SW480 (cell line): ENCODE results near the gene TMEM95.

Experiments
- DNase-seq: peaks from one replicate; pipeline ENCODE4 v3.0.0-alpha.2; 2016; ENCODE audit warnings: low spot score

TMEM95 gene

DNA sequence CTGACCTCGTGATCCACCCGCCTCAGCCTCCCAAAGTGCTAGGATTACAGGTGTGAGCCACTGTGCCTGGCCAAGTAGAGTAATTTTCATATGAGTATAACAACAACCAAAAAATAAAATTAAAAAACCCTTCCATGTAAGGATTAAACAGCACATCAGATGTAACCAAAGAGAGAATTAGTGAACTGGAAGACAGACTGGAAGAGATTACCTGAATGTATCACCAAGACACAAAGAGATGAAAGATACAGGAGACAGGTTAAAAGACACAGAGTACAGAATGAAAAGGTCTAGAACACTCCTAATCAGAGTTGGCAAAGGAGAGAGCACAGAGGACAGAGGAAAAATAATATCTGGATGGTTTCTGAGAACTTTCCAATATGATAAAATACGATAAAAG lies 24.2 kb downstream of the TMEM95 start:
- no peak for DNase-seq

- DNase-seq, result no peak
Measured at GRCh38 chr17:7380321-7380720, 25.4 kb downstream of the TMEM95 start.

GRCh38 chr17:7380855-7381683 lies 26.1 kb downstream of the TMEM95 start, which contains the start of gene TNK1:
Gene TNK1, plus strand, starts transcription at chr17:7381089. Its CDS starts 1,838 bp downstream, at chr17:7382927.
- DNase-seq, result peak; percentile 59

GRCh38 chr17:7382901-7383300 lies 27.9 kb downstream of the TMEM95 start:
- DNase-seq, result no peak

DNA sequence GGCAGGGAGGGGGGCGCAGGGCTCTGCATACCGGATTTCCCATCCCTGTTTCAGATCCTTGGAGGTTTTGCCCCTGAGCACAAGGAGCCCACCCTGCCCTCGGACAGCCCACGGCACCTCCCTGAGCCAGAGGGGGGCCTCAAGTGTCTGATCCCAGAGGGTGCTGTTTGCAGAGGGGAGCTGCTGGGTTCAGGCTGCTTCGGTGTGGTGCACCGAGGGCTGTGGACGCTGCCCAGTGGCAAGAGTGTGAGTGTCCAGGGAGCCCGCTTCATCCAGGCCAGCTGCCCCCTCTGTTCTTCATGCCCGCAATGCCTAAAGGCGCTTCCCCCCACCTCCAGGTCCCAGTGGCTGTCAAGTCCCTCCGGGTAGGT lies 28.4 kb downstream of the TMEM95 start:
- no peak for DNase-seq

DNA sequence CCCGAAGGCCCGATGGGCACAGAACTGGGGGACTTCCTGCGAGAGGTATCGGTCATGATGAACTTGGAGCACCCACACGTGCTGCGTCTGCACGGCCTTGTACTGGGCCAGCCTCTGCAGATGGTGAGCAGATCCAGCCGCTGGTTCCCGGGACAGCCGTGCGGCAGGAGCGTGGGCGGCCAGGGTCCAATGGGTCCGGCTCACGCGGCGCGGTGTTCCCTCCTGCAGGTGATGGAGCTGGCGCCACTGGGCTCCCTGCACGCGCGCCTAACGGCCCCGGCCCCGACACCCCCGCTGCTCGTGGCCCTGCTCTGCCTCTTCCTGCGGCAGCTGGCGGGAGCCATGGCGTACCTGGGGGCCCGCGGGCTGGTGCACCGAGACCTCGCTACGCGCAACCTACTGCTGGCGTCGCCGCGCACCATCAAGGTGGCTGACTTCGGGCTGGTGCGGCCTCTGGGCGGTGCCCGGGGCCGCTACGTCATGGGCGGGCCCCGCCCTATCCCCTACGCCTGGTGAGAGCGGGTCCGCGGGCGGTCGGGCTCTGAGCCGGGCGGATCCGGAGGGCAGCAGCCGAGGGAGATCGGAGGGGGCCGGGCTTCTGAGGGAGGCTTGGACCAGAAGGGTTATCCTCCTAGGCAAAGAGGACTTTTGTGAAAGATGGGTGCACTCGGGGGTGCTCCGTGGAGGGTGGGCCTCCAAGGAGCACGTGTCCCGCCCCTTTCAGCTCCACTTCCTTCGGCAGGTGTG lies 29.0 kb downstream of the TMEM95 start:
- no peak for DNase-seq

- DNase-seq, result no peak
Measured at GRCh38 chr17:7384489-7385081, 29.6 kb downstream of the TMEM95 start.

DNA sequence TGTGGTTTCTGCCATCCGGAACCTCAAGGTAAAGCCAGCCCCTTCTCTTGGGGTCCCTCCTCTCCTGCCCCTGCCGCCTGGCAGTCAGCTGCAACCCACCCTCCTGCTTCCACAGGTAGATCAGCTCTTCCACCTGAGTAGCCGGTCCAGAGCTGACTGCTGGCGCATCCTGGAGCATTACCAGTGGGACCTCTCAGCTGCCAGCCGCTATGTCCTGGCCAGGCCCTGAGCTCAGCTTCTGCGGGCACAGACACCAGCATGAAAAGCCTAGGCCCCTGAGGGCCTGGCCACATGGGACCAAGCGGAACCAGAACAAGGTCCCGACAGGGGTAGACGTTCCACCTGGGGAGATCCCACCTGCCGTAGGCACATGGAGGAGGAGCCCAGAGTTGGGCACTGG lies 33.9 kb downstream of the TMEM95 start:
- DNase-seq, result no peak

- no peak for DNase-seq
Measured at GRCh38 chr17:7389924-7390910, 35.3 kb downstream of the TMEM95 start.

- no peak for DNase-seq
Measured at GRCh38 chr17:7391307-7391706, 36.4 kb downstream of the TMEM95 start.

GRCh38 chr17:7392696-7393612 lies 38.0 kb downstream of the TMEM95 start:
- no peak for DNase-seq

GRCh38 chr17:7393613-7394451 lies 38.9 kb downstream of the TMEM95 start:
- DNase-seq, result peak; percentile 58

DNA sequence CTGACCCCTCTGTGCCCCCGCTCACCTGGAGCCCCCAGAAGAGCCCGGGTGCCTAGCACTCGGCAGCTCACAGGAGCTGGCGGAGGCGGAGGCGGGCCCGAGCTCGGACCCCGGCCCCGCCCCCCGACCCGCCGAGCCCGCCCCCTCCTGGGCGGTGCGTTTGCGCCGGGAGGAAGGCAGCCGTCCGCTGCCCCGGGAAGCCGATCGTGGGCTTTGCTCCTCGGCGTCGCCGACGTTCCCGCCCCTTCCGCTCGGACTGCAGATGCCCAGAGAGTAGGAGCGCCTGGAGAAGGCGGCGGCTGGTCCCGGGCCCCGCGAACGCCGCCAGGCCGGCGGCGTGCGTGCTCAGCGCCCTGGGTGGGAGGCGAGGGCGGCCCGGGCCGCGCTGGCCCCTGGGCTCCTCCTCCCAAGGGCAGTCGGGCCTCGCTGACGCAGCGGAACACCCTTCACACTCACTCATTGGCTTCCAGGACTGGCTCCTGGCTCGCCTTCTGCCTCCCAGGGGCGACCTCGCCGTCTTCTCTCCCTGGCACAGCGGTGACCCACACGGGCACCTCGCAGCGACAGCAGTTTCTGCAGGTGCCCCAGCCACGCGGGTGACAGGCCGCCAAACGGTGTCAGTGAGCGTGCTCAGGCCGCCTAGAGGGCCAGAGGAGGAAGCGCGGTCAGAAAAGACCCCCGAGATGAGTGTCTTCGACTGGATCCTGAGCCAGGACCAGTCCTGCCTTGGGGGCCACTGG lies 39.7 kb downstream of the TMEM95 start, which contains the start of gene PLSCR3:
PLSCR3 (minus strand) TSS at position 74 of the 740 bp plus-strand sequence. CDS start 415 bp downstream, outside the sequence.
- peak; percentile 90 for DNase-seq

DNA sequence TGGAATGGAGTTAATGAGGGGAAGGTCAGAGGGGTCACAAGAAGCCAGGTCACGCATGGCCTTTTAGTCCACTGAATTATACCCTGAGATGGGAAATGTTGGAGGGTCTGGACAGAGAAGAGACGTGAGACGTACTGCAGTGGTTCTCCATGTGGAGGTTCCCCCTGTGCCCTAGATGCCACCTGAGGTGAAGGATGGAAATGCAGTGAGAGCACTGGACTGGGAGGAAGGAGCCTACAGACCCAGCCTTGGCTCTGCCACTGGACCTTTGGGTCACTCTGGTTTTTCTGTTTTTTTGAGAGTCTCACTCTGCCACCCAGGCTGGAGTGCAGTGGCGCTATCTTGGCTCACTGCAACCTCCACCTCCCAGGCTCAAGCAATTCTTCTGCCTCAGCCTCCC lies 41.2 kb downstream of the TMEM95 start:
- no peak for DNase-seq

DNA sequence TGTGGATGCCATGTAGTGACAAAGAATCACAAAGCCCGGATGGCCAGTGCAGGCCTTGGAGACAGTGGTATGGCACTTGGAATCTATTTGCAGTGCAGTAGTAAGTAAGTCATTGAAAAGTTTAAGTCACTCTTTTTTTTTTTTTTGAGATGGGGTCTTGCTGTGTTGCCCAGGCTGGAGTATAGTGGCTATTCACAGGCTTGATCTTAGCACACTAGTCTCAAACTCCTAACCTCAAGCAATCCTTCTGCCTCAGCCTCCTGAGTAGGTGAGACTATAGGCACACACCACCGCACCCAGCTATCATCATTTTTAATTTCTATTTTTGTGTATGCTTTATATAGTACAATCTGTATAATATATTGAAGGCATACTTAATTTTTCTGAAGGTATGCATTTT lies 43.7 kb downstream of the TMEM95 start:
- DNase-seq, result no peak

DNA sequence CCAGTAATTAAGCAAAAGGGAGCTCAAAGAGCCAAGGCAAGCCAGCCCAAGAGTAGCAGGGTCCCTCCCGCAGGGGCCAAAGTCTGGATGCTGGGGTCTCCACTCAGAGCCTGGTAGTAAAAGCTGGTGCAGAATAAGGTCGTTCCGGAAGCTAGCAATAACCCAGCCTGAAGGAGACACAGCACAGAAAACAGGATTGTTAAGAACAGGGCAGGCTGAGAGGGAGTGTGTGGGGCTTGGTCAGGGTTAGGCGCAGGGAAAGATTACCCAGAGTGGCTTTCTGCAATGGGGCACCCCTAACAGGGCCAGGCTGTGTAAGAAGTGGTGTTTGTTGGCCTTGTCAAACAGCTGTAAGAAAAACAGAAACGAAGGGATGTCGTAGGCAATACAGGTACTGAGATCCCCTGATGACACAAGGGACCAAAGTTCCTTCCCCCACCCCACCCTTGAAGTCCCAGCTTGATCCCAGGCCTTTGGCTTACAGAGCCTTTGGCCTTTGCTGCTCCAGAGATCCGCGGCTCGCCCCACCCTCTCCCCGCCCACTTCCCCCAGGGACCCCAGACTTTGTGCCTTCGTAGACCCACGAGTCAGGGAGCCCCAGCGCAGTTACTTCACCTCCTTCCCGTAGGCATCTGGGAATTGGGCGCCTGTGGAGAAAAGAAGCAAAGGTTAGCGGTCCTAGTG lies 48.2 kb downstream of the TMEM95 start:
- DNase-seq, result no peak

DNA sequence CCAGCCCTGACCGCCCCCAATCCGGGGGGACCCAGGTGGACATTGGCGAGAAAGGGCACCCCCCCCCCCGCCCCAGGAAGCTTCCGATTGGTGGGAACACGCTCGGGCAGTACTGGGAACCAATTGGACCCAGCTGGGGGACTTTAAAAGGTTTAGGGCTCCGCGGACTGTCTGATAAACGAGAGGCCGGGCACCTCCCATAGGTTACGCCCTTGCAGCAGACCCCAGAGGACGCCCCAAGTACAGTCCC lies 48.7 kb downstream of the TMEM95 start:
- DNase-seq, result peak; percentile 73

DNA sequence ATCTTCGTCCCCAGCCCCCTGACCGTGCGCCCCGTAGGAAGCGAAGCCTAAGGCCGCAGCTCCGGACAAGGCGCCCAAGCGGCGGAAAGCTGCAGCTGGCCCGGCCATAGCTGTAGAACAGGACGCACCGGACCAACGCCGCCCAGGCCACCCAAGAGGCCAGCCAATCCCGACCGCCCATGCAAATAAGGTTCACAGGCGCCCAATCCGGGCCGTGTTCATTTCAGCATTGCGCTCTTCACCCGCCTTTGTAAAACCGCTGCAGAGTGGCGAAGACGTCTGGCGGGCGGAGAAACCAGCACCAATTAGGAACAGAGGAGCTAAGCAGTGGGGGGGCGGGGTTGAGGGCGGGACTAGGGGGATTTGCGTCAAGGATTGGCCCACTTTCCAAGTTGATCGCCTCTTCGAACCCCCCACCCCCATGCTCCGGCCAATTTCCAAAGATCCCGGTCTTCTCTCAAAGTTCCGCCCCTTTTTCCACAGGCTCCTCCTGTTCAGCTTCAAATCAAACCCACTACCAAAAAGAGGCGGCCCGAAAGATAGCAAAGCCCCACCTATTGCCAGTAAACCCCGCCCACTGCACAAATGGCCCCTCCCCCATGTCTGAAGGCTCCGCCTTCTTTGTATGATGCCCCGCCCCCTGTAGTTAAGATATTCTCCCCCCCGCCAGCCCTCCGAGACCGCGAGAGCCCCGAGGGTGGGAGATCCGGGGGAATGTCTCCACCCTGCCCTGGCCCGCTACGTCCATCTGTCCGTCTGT lies 49.2 kb downstream of the TMEM95 start, which contains the start of gene TMEM256:
TMEM256 (minus strand) TSS at position 121 of the 760 bp plus-strand sequence; CDS start at position 108, 13 bp downstream.
- DNase-seq, result peak; percentile 99
